SK-N-SH treated with all-trans-retinoic acid at 6 μM for 48 hours (cell line): ENCODE measurements around the gene WDR46.

Source experiments
- ARNTL ChIP-seq: fragments of 450-650 bp; formaldehyde crosslinking; IDR thresholded peaks from 2 replicates; pipeline ENCODE4 v1.5.0; 2020; ENCODE audit warnings: low read depth, mild to moderate bottlenecking, moderate library complexity, borderline replicate concordance
- BACH2 ChIP-seq: fragments of 250-450 bp; sonication (Bioruptor Pico); IDR thresholded peaks from 2 replicates; pipeline ENCODE4 v1.9.0; 2021; ENCODE audit warnings: mild to moderate bottlenecking, borderline replicate concordance
- ESRRG ChIP-seq: fragments of 250-450 bp; sonication (Bioruptor Pico); IDR thresholded peaks from 2 replicates; pipeline ENCODE4 v1.6.1; 2021; ENCODE audit warnings: mild to moderate bottlenecking
- ISL1 ChIP-seq: fragments of 250-450 bp; sonication (Bioruptor Pico); IDR thresholded peaks from 2 replicates; pipeline ENCODE4 v2.1.2; 2022; ENCODE audit warnings: mild to moderate bottlenecking, moderate library complexity
- POU6F1 ChIP-seq: fragments of 250-450 bp; sonication (Bioruptor Pico); IDR thresholded peaks from 2 replicates; pipeline ENCODE4 v1.8.0; 2021; ENCODE audit warnings: low read depth, mild to moderate bottlenecking, moderate library complexity, borderline replicate concordance
- PPARA ChIP-seq: fragments of 250-450 bp; sonication (Bioruptor Pico); IDR thresholded peaks from 2 replicates; pipeline ENCODE4 v1.5.0; 2020; ENCODE audit warnings: mild to moderate bottlenecking, borderline replicate concordance
- RARB ChIP-seq: fragments of 250-450 bp; sonication (Bioruptor Pico); IDR thresholded peaks from 2 replicates; pipeline ENCODE4 v1.8.0; 2021; ENCODE audit warnings: mild to moderate bottlenecking, moderate library complexity
- ZFP3 ChIP-seq: fragments of 250-450 bp; sonication (Bioruptor Pico); IDR thresholded peaks from 2 replicates; pipeline ENCODE4 v1.5.0; 2020; ENCODE audit warnings: mild to moderate bottlenecking, moderate library complexity
- ZFP30 ChIP-seq: fragments of 450-650 bp; formaldehyde crosslinking; IDR thresholded peaks from 2 replicates; pipeline ENCODE4 v1.5.0; 2022; ENCODE audit warnings: mild to moderate bottlenecking, moderate library complexity
- ZNF565 ChIP-seq: fragments of 450-650 bp; formaldehyde crosslinking; conservative IDR thresholded peaks from 2 replicates; pipeline ENCODE4 v1.5.0; 2020; ENCODE audit warnings: low read depth, mild to moderate bottlenecking, moderate library complexity
- TF ChIP-seq, protein P1 (sequence below): fragments of 250-450 bp; sonication (Bioruptor Pico); IDR thresholded peaks from 2 replicates; pipeline ENCODE4 v1.5.1; 2021; ENCODE audit warnings: mild to moderate bottlenecking, moderate library complexity
- TF ChIP-seq, protein P2 (sequence below): fragments of 250-450 bp; sonication (Bioruptor Pico); IDR thresholded peaks from 2 replicates; pipeline ENCODE4 v1.8.0; 2020; ENCODE audit warnings: mild to moderate bottlenecking, moderate library complexity, borderline replicate concordance

DNA sequence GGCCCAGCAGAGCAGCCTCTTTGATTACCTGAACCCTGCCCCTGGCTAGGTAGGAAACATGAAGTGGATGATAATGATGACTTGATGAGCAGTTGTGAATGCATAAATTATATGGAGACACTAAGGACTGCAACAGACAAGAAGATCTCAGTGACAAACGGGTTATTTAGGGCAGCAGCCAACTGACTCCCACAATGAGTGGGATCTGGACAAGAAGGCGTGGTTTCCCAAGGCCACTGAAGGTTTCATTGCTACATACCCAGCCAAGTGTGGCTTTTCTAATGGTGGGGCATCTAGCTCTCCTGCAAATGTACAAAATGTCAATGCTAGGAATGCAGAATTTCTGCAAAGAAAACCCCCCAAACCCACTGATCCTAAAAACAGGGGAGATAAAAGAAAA lies 51.3 kb downstream of the WDR46 start:
- TF ChIP-seq BACH2 (CRISPR knock-in tag) (no peak), RARB (no peak), ZFP3 (CRISPR knock-in tag) (no peak), POU6F1 (CRISPR knock-in tag) (no peak), PPARA (no peak), ZFP30 (CRISPR knock-in tag) (no peak), ESRRG (CRISPR knock-in tag) (no peak), ISL1 (CRISPR knock-in tag) (no peak), ARNTL (CRISPR knock-in tag) (no peak), ZNF565 (no peak)
- TF ChIP-seq, protein P1, sequence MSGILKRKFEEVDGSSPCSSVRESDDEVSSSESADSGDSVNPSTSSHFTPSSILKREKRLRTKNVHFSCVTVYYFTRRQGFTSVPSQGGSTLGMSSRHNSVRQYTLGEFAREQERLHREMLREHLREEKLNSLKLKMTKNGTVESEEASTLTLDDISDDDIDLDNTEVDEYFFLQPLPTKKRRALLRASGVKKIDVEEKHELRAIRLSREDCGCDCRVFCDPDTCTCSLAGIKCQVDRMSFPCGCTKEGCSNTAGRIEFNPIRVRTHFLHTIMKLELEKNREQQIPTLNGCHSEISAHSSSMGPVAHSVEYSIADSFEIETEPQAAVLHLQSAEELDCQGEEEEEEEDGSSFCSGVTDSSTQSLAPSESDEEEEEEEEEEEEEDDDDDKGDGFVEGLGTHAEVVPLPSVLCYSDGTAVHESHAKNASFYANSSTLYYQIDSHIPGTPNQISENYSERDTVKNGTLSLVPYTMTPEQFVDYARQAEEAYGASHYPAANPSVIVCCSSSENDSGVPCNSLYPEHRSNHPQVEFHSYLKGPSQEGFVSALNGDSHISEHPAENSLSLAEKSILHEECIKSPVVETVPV (CRISPR knock-in tag) = no peak
- TF ChIP-seq, protein P2, sequence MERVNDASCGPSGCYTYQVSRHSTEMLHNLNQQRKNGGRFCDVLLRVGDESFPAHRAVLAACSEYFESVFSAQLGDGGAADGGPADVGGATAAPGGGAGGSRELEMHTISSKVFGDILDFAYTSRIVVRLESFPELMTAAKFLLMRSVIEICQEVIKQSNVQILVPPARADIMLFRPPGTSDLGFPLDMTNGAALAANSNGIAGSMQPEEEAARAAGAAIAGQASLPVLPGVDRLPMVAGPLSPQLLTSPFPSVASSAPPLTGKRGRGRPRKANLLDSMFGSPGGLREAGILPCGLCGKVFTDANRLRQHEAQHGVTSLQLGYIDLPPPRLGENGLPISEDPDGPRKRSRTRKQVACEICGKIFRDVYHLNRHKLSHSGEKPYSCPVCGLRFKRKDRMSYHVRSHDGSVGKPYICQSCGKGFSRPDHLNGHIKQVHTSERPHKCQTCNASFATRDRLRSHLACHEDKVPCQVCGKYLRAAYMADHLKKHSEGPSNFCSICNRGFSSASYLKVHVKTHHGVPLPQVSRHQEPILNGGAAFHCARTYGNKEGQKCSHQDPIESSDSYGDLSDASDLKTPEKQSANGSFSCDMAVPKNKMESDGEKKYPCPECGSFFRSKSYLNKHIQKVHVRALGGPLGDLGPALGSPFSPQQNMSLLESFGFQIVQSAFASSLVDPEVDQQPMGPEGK (CRISPR knock-in tag) = no peak
